SIG-M5 treated with dmso at 0.1 percent for 504 hours (cell line): Measurements from ENCODE around the gene PCNX2.
"Not testable (repeated sequence)": the region's sequence is repeated elsewhere in the genome, so short reads cannot be mapped to it uniquely, and the experiment has no call there.

ENCODE experiments used
- DNase-seq: peaks from one replicate; lab custom pipeline; 2025; ENCODE audit not compliant: unreplicated experiment; lab: John Stamatoyannopoulos, UW

PCNX2 gene

GRCh38 chr1:233107716-233108130 is 187.8 kb downstream of the PCNX2 start:
- DNase-seq, result not testable (repeated sequence)

- DNase-seq, result no peak
Measured at GRCh38 chr1:233107130-233107660, 188.3 kb downstream of the PCNX2 start.

GRCh38 chr1:233105225-233105624 is 190.3 kb downstream of the PCNX2 start:
- DNase-seq, result peak; percentile 27

- DNase-seq, result peak; percentile 59
Measured at GRCh38 chr1:233102341-233102740, 193.2 kb downstream of the PCNX2 start.

GRCh38 chr1:233097959-233098580 is 197.5 kb downstream of the PCNX2 start:
- no peak for DNase-seq

GRCh38 chr1:233097546-233097945 is 198.0 kb downstream of the PCNX2 start:
- no peak for DNase-seq

GRCh38 chr1:233094691-233095090 is 200.8 kb downstream of the PCNX2 start:
- DNase-seq, result no peak

GRCh38 chr1:233094269-233094668 is 201.3 kb downstream of the PCNX2 start:
- DNase-seq, result no peak

GRCh38 chr1:233090746-233091494 is 204.6 kb downstream of the PCNX2 start:
- no peak for DNase-seq

GRCh38 chr1:233089251-233089650 is 206.3 kb downstream of the PCNX2 start:
- no peak for DNase-seq

GRCh38 chr1:233088613-233089012 is 206.9 kb downstream of the PCNX2 start:
- DNase-seq, result no peak

GRCh38 chr1:233086961-233087881 is 208.3 kb downstream of the PCNX2 start:
- DNase-seq, result no peak

GRCh38 chr1:233085566-233085965 is 210.0 kb downstream of the PCNX2 start:
- DNase-seq, result no peak

- peak; percentile 82 for DNase-seq
Measured at GRCh38 chr1:233082778-233083550, 212.6 kb downstream of the PCNX2 start.

GRCh38 chr1:233081735-233082134 is 213.8 kb downstream of the PCNX2 start:
- DNase-seq, result no peak

GRCh38 chr1:233080827-233081226 is 214.7 kb downstream of the PCNX2 start:
- DNase-seq, result not testable (repeated sequence)

GRCh38 chr1:233080286-233080685 is 215.2 kb downstream of the PCNX2 start:
- no peak for DNase-seq

GRCh38 chr1:233079574-233079973 is 216.0 kb downstream of the PCNX2 start:
- no peak for DNase-seq

GRCh38 chr1:233078396-233078795 is 217.1 kb downstream of the PCNX2 start:
- DNase-seq, result no peak

- DNase-seq, result no peak
Measured at GRCh38 chr1:233075915-233076295, 219.6 kb downstream of the PCNX2 start.

- no peak for DNase-seq
Measured at GRCh38 chr1:233066087-233066486, 229.4 kb downstream of the PCNX2 start.
